K562 (cell line): ENCODE data around the gene FTSJ1. TPM values are rescaled to one million over a fixed set of nuclear protein-coding genes. Genes with fewer than 3 reads are reported as not detected.

ENCODE experiments used
- E2F1 ChIP-seq: sonication (generic); formaldehyde crosslinking; IDR thresholded peaks from 2 replicates; pipeline ENCODE4 v1.8.1; 2023; ENCODE audit warnings: mild to moderate bottlenecking, missing genetic modification reagents, moderate library complexity
- EP400 ChIP-seq: fragments of 450-650 bp; IDR thresholded peaks from 2 replicates; pipeline ENCODE4 v1.6.1; 2017; ENCODE audit warnings: antibody characterized with exemption, mild to moderate bottlenecking, moderate library complexity
- L3MBTL2 ChIP-seq: fragments of 450-650 bp; IDR thresholded peaks from 2 replicates; pipeline ENCODE4 v1.6.1; 2016; ENCODE audit warnings: mild to moderate bottlenecking, moderate library complexity
- PKNOX1 ChIP-seq: fragments of 450-650 bp; IDR thresholded peaks from 2 replicates; pipeline ENCODE4 v1.6.1; 2016
- ZBTB40 ChIP-seq, 2 experiments: fragments of 450-650 bp in 1 of 2; sonication (generic) in 1 of 2; formaldehyde crosslinking in 1 of 2; IDR thresholded peaks; 2 replicates each; pipeline versions ENCODE4 v1.7.1 to v1.9.0; 2016 to 2022; ENCODE audit warnings: inconsistent platforms in 1 of 2, mild to moderate bottlenecking in 1 of 2, missing genetic modification reagents in 1 of 2
- ZBTB7A ChIP-seq: IDR thresholded peaks from 2 replicates; pipeline ENCODE4 v1.6.1; 2011; ENCODE audit warnings: low read depth, mild to moderate bottlenecking, low read length, moderate library complexity, borderline replicate concordance; ENCODE audit not compliant: control insufficient read depth
- ZNF232 ChIP-seq: sonication (generic); formaldehyde crosslinking; IDR thresholded peaks from 2 replicates; pipeline ENCODE4 v1.8.0; 2022; ENCODE audit warnings: mild to moderate bottlenecking, missing genetic modification reagents
- ZNF384 ChIP-seq: IDR thresholded peaks from 2 replicates; pipeline ENCODE4 v1.6.1; 2012; ENCODE audit warnings: low read depth, low read length, improper control_type of control experiment
- ZNF398 ChIP-seq: fragments of 250-450 bp; sonication (Bioruptor Pico); IDR thresholded peaks from 2 replicates; pipeline ENCODE4 v1.8.0; 2021; ENCODE audit warnings: moderate library complexity, mild to moderate bottlenecking, inconsistent platforms
- ZNF445 ChIP-seq: fragments of 250-450 bp; sonication (Bioruptor Pico); IDR thresholded peaks from 2 replicates; pipeline ENCODE4 v1.4.0; 2020; ENCODE audit warnings: low read depth, mild to moderate bottlenecking, moderate library complexity
- ZNF778 ChIP-seq: fragments of 450-650 bp; formaldehyde crosslinking; IDR thresholded peaks from 2 replicates; pipeline ENCODE4 v1.4.0; 2020; ENCODE audit warnings: mild to moderate bottlenecking, moderate library complexity
- polyA plus RNA-seq, 8 experiments: library from polyadenylated mRNA; depleted of rRNA in 4 of 8; stranded (reverse) in 5 of 8; unstranded in 3 of 8; fragments of >200 nt; fragmentation: Nextera tagmentation in 2 of 8; fragmentation: Illumina TruSeq in 1 of 8; extraction: Ambion mirVana in 2 of 8; extraction: Trizol in 1 of 8; gene quantifications; 2 replicates each; pipeline versions ENCODE4 v1.2.1 to v1.2.3, GENCODE V29; 2011 to 2014; ENCODE audit warnings: inconsistent platforms in 1 of 8, missing spikeins in 1 of 8
- total RNA-seq, 7 experiments: library from RNA; depleted of rRNA in 6 of 7; stranded (reverse); fragments of >200 nt in 6 of 7; fragmentation: Illumina TruSeq in 2 of 7; extraction: Trizol in 2 of 7; gene quantifications; 2 replicates each; pipeline versions ENCODE4 v1.2.1 to v1.2.3, GENCODE V29; 2011 to 2021; ENCODE audit warnings: low replicate concordance in 1 of 7

The FTSJ1 gene
- total and polyA plus RNA-seq, 9 of the 15 experiments (the other 6 are each of a cell fraction or from before 2014, with no cell fraction given) = 12.2 to 95.6 (median 71.6) TPM

GRCh38 chrX:48468693-48469691, 7.0 kb upstream of the FTSJ1 start (continued):
- TF ChIP-seq ZNF398 = no peak
- TF ChIP-seq E2F1 (CRISPR knock-in tag) = no peak
- peak; percentile 89 for TF ChIP-seq ZNF384
- peak; percentile 58; the same call in 1 of the 2 replicates for TF ChIP-seq ZBTB7A
- no peak for TF ChIP-seq ZNF778 (CRISPR knock-in tag)
- peak; percentile 89 for TF ChIP-seq PKNOX1
- 0 out of 2 replicates have a peak, but pooled peaks have one; percentile 29 for TF ChIP-seq L3MBTL2
- TF ChIP-seq EP400 = peak; percentile 44; the same call in 1 of the 2 replicates
- no peak for TF ChIP-seq ZNF232 (CRISPR knock-in tag)
- no peak for TF ChIP-seq ZNF445 (CRISPR knock-in tag)
- 0 out of 2 replicates have a peak, but pooled peaks have one; percentile 33 for TF ChIP-seq ZBTB40 (IDR thresholded peaks at IDR 0.05)
- TF ChIP-seq ZBTB40 (CRISPR knock-in tag; IDR thresholded peaks at IDR 0.05) = no peak
